22Rv1 (cell line): ENCODE data around the gene DNASE1L3.

ENCODE experiments used
- H3K27ac ChIP-seq: fragments of 450-650 bp; 2 replicates; pipeline ENCODE4 v1.5.1; 2017
- ZFX ChIP-seq: fragments of 450-650 bp; IDR thresholded peaks from 2 replicates; pipeline ENCODE4 v1.6.1; 2017; ENCODE audit warnings: antibody characterized with exemption, borderline replicate concordance
- TF ChIP-seq, protein P1 (sequence below): fragments of 450-650 bp; IDR thresholded peaks from 2 replicates; pipeline ENCODE4 v1.5.1; 2017; ENCODE audit warnings: mild to moderate bottlenecking

Gene DNASE1L3

DNA sequence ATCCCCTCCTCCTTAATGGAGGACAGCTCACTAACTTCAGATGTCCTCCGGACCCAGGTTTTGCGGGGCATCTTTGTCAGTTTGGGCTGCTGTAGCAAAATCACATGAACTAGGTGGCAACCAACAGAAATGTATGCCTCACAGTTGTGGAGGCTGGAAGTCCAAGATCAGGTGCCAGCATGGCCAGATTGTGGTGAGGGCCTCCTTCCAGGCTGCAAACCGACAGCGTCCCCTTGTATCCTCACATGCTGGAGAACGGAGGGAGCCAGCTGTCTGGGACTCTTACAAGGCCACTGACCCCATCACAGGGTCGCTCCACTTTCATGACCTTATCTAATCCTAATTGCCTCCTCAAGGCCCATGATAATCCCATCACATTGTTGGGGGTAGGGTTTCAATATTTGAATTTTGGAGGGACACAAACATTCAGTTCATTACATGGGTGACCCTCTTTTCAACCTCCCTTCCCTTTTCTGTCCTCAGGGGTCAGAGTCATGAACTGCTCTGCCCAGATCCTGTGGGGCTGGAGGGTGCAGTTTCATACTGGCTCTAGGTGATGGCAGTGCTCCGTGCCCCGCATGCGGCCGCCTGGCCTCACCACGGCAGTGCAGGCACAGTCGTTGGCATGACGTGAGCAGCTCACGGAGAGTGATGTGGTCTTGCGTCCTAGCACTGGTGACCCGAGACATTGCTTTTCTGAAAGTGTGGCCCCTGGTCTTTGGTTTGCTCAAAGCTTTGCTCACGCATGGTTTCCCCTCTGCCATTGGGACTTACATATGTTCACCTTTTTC is 58.4 kb downstream of the DNASE1L3 start:
- no peak overlapping the region for H3K27ac ChIP-seq
- no peak for TF ChIP-seq ZFX
- TF ChIP-seq, protein P1, sequence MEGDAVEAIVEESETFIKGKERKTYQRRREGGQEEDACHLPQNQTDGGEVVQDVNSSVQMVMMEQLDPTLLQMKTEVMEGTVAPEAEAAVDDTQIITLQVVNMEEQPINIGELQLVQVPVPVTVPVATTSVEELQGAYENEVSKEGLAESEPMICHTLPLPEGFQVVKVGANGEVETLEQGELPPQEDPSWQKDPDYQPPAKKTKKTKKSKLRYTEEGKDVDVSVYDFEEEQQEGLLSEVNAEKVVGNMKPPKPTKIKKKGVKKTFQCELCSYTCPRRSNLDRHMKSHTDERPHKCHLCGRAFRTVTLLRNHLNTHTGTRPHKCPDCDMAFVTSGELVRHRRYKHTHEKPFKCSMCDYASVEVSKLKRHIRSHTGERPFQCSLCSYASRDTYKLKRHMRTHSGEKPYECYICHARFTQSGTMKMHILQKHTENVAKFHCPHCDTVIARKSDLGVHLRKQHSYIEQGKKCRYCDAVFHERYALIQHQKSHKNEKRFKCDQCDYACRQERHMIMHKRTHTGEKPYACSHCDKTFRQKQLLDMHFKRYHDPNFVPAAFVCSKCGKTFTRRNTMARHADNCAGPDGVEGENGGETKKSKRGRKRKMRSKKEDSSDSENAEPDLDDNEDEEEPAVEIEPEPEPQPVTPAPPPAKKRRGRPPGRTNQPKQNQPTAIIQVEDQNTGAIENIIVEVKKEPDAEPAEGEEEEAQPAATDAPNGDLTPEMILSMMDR = no peak

DNA sequence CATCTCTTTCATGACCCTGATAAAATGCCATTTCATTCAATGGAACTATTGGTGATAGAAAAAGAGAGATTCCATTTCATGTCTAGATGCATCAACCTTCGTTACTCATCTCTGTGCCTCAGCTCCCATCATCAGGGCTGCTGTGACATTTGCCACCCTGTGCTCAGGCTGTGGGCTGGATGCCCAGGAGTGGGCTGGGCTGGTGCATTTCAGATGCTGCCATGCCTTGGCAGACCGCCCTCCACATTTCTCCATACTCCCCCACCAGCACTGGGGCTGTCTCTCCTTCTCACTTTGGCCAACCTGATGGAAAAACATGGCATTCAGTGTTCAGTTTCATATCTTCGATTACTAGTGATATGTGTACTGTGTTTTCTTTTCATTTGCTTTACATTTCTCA is 59.1 kb downstream of the DNASE1L3 start:
- TF ChIP-seq ZFX = no peak
- TF ChIP-seq, protein P1 = no peak
- H3K27ac ChIP-seq = peak overlapping the region; percentile 93

DNA sequence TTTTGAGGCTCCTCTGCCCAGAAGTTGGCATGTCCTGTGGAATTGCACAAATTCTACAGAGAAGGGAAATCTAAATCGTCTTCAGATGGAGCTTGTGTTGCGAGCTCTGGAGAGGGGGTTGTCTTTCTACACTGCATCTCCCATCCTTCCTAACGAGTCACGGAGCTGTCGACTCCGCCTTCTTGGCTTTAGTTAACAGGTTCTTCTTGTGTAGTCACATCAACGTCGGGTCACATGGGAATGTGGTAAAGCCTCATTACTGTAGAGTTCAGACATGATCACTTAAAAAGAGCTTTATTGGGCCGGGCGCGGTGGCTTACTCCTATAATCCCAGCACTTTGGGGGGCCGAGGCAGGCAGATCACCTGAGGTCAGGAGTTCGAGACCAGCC is 60.0 kb downstream of the DNASE1L3 start:
- TF ChIP-seq, protein P1 = no peak
- no peak for TF ChIP-seq ZFX
- H3K27ac ChIP-seq = peak overlapping the region; percentile 93

DNA sequence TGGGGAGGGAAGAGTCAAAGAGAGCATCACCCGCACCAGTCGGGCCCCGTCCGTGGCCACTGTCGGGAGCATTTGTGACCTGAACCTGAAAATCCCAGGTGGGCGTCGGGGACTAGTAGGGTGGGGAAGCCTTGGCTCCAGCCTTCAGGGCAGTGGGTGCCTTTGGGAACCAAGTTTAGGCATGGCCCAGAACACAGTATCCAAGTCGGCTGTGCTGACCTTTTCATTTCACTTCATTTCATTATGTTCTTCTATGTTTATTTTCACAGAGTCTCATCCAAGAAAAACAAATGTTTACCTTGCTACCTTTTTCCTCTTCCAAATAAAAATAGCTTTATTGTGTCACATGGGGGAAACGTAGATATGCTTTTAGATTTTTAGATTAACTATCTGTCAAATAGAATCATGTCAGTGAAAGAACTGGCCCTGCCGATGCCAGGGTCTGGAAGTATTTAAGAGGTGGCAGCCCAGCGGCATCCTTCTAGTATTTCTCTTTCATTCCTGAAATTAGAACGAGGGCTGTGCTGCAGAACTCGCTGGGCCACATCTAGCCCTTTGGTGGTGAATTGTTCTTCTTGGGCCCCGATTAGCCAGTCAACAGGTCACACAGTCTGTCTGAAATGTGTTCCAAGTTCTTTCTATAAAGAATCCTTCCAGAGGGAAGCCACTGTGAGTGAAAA is 60.5 kb downstream of the DNASE1L3 start:
- H3K27ac ChIP-seq = peak overlapping the region; percentile 93
- TF ChIP-seq, protein P1 = no peak
- TF ChIP-seq ZFX = no peak

DNA sequence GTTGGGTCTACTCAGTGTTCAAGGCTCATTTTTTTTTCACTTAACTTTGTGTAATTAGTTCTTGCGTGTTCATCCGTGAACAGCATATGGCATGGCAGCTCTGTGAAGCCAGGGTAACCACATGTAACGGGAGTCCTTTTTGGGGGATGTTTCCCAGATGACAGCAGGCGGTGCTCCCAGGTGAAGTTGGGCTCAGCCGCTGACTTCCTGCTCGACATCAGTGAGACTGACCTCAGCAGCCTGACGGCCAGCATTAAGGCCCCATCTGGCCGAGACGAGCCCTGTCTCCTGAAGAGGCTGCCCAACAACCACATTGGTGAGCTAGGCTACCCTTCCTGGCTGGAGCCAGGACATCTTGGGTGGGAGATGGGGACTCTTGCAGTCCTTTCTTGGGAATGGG is 62.7 kb downstream of the DNASE1L3 start:
- no peak overlapping the region for H3K27ac ChIP-seq
- TF ChIP-seq, protein P1 = no peak
- TF ChIP-seq ZFX = no peak

DNA sequence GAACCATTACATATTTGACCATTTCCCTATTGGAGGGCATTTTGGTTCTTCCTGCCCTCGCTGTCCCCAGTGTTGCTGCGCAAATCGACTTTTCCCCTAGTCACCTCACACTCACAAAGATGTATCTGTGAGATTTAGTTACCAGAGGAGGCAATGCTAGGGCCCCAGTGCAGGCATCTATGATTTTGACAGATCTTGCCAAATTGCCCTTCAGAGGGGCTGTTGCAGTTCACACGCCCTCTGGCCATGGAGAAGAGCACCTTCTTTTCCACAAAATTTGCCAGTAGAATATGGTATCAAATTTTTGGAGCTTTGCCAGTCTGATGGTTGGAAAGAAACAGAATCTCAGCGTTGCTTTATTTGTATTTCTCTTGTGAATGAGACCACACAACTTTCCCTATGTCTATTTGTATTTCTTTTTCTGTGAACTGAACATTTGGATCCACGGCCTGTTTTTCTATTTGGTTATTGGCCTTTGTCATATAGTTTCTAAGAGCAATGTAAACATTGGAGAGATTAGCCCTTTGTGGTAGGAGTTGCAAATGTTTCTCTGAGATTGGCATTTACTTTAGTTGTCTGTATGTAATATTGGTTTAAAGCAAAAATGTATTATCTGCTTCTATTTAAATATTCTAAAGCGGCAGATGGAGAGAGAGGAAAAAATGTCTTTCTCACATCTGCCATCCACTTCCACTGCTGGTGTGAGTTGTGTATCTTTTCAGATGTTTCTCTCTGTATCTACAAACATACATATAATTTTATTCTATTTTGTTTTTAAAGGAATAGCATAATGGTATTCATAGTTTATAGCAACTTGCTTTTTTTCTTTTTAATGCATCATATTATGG is 66.1 kb downstream of the DNASE1L3 start:
- TF ChIP-seq ZFX = no peak
- TF ChIP-seq, protein P1 = no peak
- H3K27ac ChIP-seq = peak overlapping the region; percentile 22; the same call in 1 of the 2 replicates
